ENCODE results near the gene ZC3H12A.

The ZC3H12A gene

DNA sequence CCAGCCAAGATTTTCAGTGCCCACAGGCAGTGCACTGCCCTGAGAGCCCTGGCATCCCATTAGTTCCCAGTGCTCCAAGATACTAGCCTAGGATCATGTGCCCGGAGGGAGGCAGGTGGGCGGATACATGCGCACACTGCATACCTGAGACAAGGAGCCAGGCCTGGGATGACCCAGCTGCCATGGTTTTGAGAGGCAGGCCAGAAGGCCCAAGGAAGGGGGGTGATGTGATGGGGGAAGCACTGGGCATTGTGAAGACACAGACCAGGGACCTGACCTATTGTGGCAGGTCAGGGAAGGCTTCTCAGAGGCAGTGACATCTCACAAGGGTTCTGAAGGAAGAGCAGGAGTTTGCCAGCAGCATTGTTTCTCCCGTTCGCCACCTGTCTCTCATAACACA is 3.6 kb downstream of the ZC3H12A start:
- H3K27ac ChIP-seq (ENCODE audit: low read depth, low read length): peak overlapping the region; percentile 85
- peaks cover 79% of the 10 kb centered on the region for H3K36me3 ChIP-seq (ENCODE audit: control insufficient read depth, low read length)
- H3K9me3 ChIP-seq (ENCODE audit: control insufficient read depth, insufficient read depth, low read length): no peaks in the 10 kb centered on the region
- H3K27me3 ChIP-seq (ENCODE audit: control insufficient read depth, low read length): 0 out of 2 replicates have a peak, but pooled peaks cover 8% of the 10 kb centered on the region
- peaks cover 10% of the 10 kb centered on the region; the same call in 1 of the 2 replicates for H4K20me1 ChIP-seq (ENCODE audit: control insufficient read depth, insufficient read depth, low read depth, low read length)
- peak overlapping the region; percentile 95 for H3K4me3 ChIP-seq (ENCODE audit: low read length)
- H3K4me2 ChIP-seq (ENCODE audit: low read length): peak overlapping the region; percentile 82
- H3K79me2 ChIP-seq (ENCODE audit: control insufficient read depth, low read length): peaks cover 61% of the 10 kb centered on the region
- H3F3A ChIP-seq (ENCODE audit: control insufficient read depth, insufficient read depth): peaks cover 19% of the 10 kb centered on the region
- no peaks in the 10 kb centered on the region for H3K9me2 ChIP-seq (replicated peaks; ENCODE audit: control insufficient read depth, low read length)
- no peak for TF ChIP-seq CTCF (IDR thresholded peaks at IDR 0.05; ENCODE audit: low read depth, low read length, poor library complexity, severe bottlenecking)
- no peak for TF ChIP-seq EZH2phosphoT487 (IDR thresholded peaks at IDR 0.05; ENCODE audit: borderline replicate concordance, low read length)
- peaks cover 57% of the 10 kb centered on the region for H3K4me1 ChIP-seq (ENCODE audit: control insufficient read depth, low read length)

GRCh38 chr1:37478451-37478881 is 4.1 kb downstream of the ZC3H12A start:
- H3F3A ChIP-seq (ENCODE audit: control insufficient read depth, insufficient read depth): peaks cover 19% of the 10 kb centered on the region
- no peaks in the 10 kb centered on the region for H3K9me2 ChIP-seq (replicated peaks; ENCODE audit: control insufficient read depth, low read length)
- peak overlapping the region; percentile 95 for H3K4me3 ChIP-seq (ENCODE audit: low read length)
- 0 out of 2 replicates have a peak, but pooled peaks cover 6% of the 10 kb centered on the region for H3K27me3 ChIP-seq (ENCODE audit: control insufficient read depth, low read length)
- H3K4me1 ChIP-seq (ENCODE audit: control insufficient read depth, low read length): peaks cover 52% of the 10 kb centered on the region
- H3K4me2 ChIP-seq (ENCODE audit: low read length): peak overlapping the region; percentile 82
- peaks cover 85% of the 10 kb centered on the region for H3K36me3 ChIP-seq (ENCODE audit: control insufficient read depth, low read length)
- H3K27ac ChIP-seq (ENCODE audit: low read depth, low read length): peak overlapping the region; percentile 85
- no peaks in the 10 kb centered on the region for H3K9me3 ChIP-seq (ENCODE audit: control insufficient read depth, insufficient read depth, low read length)
- H3K79me2 ChIP-seq (ENCODE audit: control insufficient read depth, low read length): peaks cover 61% of the 10 kb centered on the region
- TF ChIP-seq EZH2phosphoT487 (IDR thresholded peaks at IDR 0.05; ENCODE audit: borderline replicate concordance, low read length): no peak
- no peak for TF ChIP-seq CTCF (IDR thresholded peaks at IDR 0.05; ENCODE audit: low read depth, low read length, poor library complexity, severe bottlenecking)
- H4K20me1 ChIP-seq (ENCODE audit: control insufficient read depth, insufficient read depth, low read depth, low read length): peaks cover 10% of the 10 kb centered on the region; the same call in 1 of the 2 replicates

DNA sequence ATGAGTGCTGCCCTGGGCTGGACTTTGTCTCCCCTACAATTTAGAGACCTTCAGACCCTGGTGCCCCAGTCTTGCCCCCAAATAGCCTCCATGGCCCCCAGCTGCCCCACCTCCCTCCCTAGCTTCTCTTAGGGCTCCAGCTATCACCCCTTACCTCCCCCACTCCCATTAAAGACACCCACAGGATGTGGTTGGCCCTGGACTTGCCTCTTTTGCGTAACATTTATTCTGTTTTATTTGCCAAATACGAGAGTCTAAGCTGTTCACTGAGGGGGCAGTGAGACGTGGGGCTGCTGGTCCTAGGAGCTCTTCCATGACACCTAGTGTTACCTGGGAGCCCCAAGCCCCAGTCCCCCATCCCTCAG is 4.5 kb downstream of the ZC3H12A start:
- H3K79me2 ChIP-seq (ENCODE audit: control insufficient read depth, low read length): peaks cover 61% of the 10 kb centered on the region
- peaks cover 48% of the 10 kb centered on the region for H3K4me1 ChIP-seq (ENCODE audit: control insufficient read depth, low read length)
- peaks cover 89% of the 10 kb centered on the region for H3K36me3 ChIP-seq (ENCODE audit: control insufficient read depth, low read length)

More for the DNA sequence above, 4.5 kb downstream of the ZC3H12A start:
- Histone ChIP-seq H3F3A (ENCODE audit: control insufficient read depth, insufficient read depth) (peaks cover 15% of the 10 kb centered on the region), H3K9me2 (replicated peaks; ENCODE audit: control insufficient read depth, low read length) (no peaks in the 10 kb centered on the region), H3K9me3 (ENCODE audit: control insufficient read depth, insufficient read depth, low read length) (no peaks in the 10 kb centered on the region), H4K20me1 (ENCODE audit: control insufficient read depth, insufficient read depth, low read depth, low read length) (peaks cover 10% of the 10 kb centered on the region; the same call in 1 of the 2 replicates), H3K27me3 (ENCODE audit: control insufficient read depth, low read length) (0 out of 2 replicates have a peak, but pooled peaks cover 2% of the 10 kb centered on the region), H3K4me2 (ENCODE audit: low read length) (peak overlapping the region; percentile 82), H3K27ac (ENCODE audit: low read depth, low read length) (peak overlapping the region; percentile 85), H3K4me3 (ENCODE audit: low read length) (peak overlapping the region; percentile 95)
- TF ChIP-seq EZH2phosphoT487 (IDR thresholded peaks at IDR 0.05; ENCODE audit: borderline replicate concordance, low read length): no peak
- TF ChIP-seq CTCF (IDR thresholded peaks at IDR 0.05; ENCODE audit: low read depth, low read length, poor library complexity, severe bottlenecking): no peak
